GM08714 (cell line): ENCODE data around the gene OLIG3.

Experiments used
- H3K4me3 ChIP-seq: fragments of 200-500 bp; sonication (Bioruptor generic); 2 replicates; pipeline ENCODE4 v1.5.1; 2014; ENCODE audit warnings: mild to moderate bottlenecking, low read length, inconsistent platforms
- ZNF274 ChIP-seq: IDR thresholded peaks from 2 replicates; pipeline ENCODE4 v1.6.1; 2012; ENCODE audit warnings: mild to moderate bottlenecking, low read depth, low read length

The OLIG3 gene

DNA sequence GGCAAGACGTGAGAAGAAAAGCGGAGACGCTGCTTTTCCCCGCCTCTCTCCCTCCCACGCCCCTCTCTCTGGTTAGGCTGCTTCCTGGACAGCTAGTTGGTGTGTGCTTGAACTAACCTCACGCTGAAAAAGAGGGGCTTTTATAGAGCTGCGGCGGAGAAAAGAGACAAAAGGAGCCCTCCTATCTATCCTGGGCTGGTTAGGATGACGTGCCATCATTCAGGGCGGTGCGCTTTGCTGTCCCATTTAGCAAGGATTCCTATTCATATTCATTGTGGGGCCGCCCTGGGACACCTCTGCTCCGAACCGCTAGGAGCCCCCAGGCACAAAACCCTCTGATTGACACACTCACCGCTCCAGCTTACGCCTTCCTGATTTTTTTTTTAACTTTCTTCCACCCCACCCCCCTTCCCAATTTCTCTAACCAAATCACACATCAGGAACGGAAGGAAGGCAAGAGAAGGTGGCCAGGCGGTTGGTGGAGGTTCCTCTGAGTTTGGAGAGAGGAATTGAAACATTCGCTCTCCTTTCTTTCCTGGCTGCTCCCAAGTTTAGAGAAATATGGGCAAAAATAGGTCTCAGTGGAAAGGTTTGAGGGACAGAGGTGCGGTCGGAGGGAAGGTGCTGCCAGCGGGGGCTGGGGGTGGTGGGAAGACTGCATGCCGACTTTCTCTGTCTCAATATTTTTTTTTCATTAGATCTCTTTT is at the start of gene OLIG3:
TSS of gene OLIG3 (minus strand) at position 114 of the 707 bp plus-strand sequence. CDS start 224 bp downstream, outside the sequence.
- no peak within 1 kb of the TSS for H3K4me3 ChIP-seq
- no peak for TF ChIP-seq ZNF274

DNA sequence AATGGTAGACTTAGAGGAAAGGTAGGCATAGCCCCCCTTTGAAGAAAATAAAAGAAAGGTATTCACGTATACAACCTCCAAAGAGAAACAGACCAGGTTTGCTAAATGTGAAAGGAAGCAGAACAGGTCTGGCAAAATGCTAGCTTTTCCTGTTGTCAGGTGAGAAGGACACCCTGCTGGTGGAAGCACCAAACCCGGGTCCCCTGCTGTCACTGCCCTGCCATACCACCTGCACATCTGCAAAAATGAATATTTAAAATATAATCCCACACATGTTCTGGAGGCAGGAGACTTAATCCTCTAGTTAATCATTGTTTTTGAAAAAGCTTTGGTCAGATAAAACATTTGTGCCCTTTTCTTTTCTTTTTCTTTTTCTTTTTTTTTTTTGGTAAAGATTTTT is 48.9 kb upstream of the OLIG3 start:
- no peak overlapping the region for H3K4me3 ChIP-seq
- no peak for TF ChIP-seq ZNF274

DNA sequence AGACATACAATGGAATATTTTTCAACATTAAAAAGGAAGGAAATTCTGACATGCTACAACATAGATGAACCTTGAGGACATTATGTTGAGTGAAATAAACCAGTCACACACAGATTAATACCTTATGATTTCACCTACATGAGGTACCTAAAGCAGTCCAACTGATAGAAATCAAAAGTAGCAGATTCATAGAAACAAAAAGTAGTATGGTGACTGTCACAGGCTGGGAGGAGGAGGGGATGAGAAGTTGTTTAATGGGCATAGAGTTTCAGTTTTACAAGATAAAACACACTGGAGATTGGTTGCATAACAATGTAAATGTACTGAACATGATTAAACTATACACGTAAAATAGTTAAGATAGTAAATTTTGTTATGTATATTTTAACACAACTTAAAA is 48.5 kb upstream of the OLIG3 start:
- H3K4me3 ChIP-seq = no peak overlapping the region
- TF ChIP-seq ZNF274 = no peak

DNA sequence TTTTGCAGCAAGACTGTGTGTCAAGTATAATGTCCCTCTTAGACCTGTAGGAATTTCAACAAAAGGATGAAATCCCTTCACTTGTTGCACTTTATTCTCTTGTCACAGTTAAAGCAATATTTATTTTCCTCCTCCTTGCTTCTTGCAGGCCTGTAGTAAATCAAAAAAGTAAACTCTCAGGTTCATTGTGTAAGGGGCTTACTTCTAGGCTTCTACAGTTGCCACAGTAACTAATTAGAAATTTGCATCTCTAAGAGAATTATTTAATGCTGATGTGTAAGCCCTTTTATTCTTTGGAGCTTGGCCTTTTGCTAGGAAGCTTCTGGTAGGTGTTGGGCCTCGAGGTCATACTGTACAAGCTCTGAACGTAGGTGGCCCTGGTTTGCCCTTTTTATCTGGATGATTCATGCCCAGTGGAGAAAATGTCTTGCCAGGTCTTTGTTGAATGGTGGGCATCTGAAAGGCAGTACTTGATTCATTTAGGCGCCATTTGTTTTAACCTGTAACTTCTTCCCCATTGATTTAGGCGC is 47.4 kb upstream of the OLIG3 start:
- no peak for TF ChIP-seq ZNF274
- H3K4me3 ChIP-seq = no peak overlapping the region

DNA sequence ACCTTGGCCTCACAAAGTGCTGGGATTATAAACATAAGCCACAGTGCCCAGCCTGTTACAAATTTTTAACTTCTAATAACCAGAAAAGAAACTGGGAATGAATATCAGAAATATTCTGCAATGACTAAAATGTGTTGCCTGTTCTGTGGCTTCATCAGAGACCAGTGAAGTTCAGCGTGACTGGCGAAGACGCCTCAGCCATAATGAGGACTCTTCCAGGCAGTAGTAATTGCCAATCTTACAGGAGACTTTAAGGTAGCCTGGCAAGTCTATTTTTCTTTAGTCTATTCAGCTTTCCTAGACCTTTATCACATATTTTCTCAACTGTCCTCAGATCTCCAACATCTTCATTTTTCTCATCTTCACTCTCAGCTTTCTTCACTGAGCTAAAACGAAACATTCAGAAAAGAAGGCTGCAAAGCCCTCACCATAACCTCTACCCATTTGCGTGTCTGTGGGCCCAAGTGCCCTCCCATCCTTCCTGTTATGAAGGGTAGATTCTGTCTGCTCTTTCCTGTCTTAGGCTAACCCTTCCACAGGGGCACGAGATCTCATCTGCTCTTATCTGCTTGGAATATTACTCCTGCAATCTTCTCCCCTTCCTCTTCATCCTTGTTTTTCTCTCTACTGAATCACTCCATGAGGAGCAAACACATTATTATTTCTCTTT is 42.0 kb upstream of the OLIG3 start:
- TF ChIP-seq ZNF274 = no peak
- H3K4me3 ChIP-seq = no peak overlapping the region

DNA sequence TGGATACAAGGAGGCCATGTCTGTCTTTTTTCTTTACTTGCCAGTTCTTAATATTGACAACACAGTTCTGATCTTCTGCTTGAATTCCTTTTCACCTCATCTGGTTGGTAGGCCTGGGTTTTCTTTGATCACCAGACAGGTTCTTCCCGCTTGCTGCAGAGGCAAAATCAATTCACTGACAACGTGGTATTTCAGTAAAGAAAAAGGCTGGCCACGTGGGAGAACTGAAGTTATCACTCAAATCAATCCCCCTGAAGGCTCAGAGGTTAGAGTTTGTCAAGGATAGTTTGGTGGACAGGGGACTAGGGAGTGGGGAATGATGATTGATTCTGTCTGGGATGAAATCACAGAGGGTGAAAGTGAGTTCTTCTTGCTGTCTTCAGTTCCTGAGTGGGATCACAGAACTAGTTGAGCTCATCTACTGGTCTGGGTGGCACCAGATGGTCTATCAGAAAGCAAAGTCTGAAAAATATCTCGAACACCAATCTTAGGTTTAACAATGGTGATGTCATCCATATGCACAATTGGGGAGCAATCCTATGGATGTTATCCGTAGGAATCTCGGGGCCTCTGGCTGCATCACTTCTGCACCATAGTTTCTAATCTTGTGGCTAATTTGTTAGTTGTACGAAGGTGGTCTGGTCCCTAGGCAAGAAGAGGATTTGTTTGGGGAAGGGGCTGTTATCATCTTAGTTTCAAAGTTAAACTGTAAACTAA is 37.3 kb upstream of the OLIG3 start:
- no peak for TF ChIP-seq ZNF274
- H3K4me3 ChIP-seq = no peak overlapping the region

DNA sequence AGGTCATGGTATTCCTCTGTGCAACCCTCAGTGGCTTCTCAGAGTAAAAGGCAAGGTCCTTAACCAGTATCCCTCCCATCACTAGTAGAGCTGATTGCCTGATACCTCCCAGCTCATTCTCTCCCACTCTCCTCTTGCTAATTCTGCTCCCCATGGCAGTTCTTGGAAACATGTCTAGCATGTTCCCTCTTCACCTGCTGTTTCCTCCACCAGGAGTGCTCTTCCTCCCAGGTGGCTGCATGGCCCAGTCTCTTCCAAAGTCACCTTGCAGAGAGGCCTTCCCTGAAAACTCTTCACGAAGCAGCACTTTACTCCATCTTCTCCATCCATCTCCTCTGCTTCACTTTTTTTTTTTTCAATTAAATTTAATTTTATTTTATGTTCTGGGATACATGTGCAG is 36.2 kb upstream of the OLIG3 start:
- no peak overlapping the region for H3K4me3 ChIP-seq
- no peak for TF ChIP-seq ZNF274

DNA sequence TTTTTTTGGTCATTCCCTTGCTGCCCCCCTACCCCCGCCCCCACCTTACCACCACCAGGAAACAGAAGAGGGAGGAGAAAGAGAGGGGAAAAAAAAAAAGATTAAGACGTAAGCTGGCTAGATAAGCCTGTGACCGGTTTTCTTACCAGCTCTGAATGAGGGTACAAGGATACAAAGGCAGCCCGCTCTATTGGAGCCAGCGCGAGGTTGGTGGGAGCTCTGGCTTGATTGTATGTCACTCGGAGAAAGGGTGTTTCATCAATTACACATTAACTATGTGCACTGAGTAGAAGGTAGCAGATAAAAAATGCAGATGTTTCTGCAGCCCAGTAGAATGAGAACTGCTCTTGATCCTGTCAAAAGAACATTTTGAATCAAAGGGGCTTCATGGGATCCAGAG is 28.6 kb upstream of the OLIG3 start:
- no peak for TF ChIP-seq ZNF274
- no peak overlapping the region for H3K4me3 ChIP-seq

DNA sequence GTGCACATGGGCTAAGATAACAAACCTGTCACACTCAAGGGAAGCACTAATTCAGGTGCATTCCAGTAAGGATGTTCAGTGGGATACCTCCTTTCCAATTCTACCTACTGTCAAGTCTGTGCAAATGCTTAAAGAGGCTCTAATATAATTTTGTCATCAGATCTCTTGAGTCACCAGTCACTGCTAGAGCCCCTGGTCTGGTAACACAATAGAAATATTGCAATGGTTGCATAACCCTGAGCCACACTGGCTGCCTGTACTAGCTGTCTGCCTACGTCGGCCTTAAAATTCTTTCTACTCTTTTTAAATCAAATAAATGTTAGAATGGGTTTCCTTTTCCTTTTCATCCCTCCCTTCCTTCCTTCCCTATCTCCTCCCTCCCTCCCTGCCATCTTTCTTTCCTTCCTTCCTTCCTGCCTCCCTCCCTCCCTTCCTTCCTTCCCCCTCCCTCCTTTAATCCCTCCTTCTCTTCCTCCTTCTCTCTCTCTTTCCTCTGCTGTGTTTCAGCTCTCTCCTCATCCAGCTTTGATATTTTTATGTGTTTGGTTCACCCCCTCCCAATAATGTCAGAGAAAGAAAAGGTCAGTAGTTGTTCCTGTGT is 28.1 kb upstream of the OLIG3 start:
- no peak for TF ChIP-seq ZNF274
- no peak overlapping the region for H3K4me3 ChIP-seq

DNA sequence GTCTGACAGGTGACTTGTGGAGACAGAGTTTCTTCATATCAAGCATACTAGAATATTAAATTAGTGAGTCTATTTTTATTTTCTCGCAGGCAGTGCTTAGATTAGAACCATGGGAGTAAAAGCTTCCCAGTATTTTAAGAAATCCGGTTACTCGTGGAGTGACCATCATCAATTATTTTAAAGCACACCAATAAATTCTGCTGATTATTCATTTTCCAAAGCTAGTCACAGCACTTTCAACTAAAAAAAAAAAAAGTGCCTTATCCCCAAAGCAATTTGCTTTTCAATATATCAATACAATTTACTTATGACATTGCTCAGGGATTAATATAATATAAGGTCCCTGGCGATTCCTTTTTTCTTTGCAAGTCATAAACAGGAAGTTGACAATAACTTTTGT is 26.3 kb upstream of the OLIG3 start:
- TF ChIP-seq ZNF274 = no peak
- no peak overlapping the region for H3K4me3 ChIP-seq

DNA sequence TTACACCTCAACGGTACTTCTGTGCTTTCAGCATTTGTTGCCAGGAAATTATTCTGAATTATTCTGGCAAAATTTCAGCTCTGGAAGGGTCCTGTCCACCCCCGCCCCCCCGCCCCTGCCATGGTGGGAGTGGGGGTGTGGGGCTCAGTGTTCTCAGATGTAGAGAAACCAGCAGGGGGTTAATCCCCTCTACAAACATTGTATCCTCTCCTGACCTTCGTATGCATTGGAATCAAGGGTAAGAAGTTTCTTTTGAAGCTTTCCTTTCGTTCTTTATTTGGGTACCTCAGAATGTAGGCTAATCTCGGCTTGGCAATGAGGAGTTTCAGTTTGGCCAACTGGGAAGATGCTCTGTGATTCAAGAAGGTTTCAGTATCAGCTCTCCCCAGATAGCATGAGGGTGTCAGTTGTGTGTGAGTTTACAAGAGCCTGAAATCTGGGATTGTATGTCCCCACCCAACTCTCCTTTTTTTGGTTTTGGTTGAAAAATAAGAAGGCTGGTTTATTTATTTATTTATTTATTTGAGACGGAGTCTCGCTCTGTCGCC is 25.5 kb upstream of the OLIG3 start:
- TF ChIP-seq ZNF274 = no peak

DNA sequence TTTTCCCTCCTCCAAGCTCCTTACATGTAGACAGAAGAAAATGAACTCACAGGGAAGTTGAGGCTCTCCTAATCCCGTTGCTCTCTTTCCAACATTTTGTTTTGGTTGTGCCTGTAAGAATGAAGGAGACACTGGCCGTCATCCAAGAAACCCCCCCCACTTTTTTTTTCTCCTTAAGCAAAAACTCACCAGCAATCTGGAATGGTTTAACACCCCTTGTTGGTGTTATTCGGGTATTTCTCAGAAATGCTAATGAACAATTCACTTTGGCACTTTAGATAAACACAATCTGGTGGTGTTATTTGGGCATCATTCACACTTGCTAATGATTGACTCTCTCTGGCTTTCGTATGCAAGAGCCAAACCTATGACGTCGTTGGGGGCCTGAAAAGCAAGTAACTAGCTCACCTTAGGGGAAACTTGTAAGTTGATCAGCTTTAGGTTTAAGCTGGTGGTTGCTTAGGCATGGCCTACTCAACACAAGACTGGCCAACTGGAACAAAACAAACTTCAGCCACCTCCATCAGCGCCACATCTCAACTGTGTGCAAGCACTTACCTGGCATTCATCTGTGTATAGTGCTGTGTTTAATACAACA is 24.3 kb upstream of the OLIG3 start:
- TF ChIP-seq ZNF274 = no peak
- no peak overlapping the region for H3K4me3 ChIP-seq

More for the DNA sequence above, 25.5 kb upstream of the OLIG3 start:
- no peak overlapping the region for H3K4me3 ChIP-seq

DNA sequence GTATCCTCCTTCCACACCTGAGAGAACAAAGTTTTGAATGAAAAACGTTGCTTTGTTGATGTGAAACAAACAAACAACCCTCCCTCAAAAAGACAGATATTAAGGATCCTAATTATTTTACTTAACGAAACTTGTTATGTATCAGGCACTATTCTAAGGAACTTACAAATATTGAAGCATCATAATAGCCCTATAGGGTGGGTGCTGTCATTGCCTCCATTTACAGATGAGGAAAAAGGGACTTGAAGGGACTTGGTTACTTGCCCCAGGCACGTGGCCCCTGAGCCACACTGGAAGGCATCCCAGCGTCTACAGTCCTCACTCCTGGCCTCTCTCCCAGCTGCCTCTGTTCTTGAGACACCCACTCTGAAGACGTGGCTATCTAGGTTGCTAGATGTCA is 20.2 kb upstream of the OLIG3 start:
- no peak overlapping the region for H3K4me3 ChIP-seq
- no peak for TF ChIP-seq ZNF274
